ENCODE data around the gene SELENOO. TPM values are rescaled to one million over a fixed set of nuclear protein-coding genes. Genes with fewer than 3 reads are reported as not detected.

Gene SELENOO
- total and polyA plus RNA-seq, 3 donors from 2014 or later = 20.8 to 66.8 (median 57.9) TPM

- Histone ChIP-seq H3K4me3 (peak overlapping the region in 1 of 2 donors; percentile 38), H3K27me3 (no peaks in the 10 kb centered on the region), H3K36me3 (ENCODE audit: low read depth, missing control alignments) (no peaks in the 10 kb centered on the region), H3K9me3 (no peaks in the 10 kb centered on the region), H3K27ac (no peak overlapping the region), H3K4me1 (peaks cover 4% of the 10 kb centered on the region)
- DNase-seq = no peak
- 56 to 64% methylated on average over 9 to 59 of the region's 64 CpGs for WGBS, 2 donors
- intact Hi-C loops (cut with DNase I; ENCODE audit: low total_unique reads) = no loop called here
- TF ChIP-seq POLR2A (IDR thresholded peaks at IDR 0.05) (no peak), CTCF (IDR thresholded peaks at IDR 0.05) (no peak)
Measured at GRCh38 chr22:50178871-50179869, 21.6 kb upstream of the SELENOO start.

GRCh38 chr22:50179937-50180726, 20.7 kb upstream of the SELENOO start:
- no peak overlapping the region for H3K27ac ChIP-seq
- intact Hi-C loops (cut with DNase I; ENCODE audit: low total_unique reads) = no loop called here
- WGBS, 2 donors = 85 to 86% methylated on average over 22 to 39 of the region's 39 CpGs
- no peak for DNase-seq
- H3K36me3 ChIP-seq (ENCODE audit: low read depth, missing control alignments) = no peaks in the 10 kb centered on the region
- H3K27me3 ChIP-seq = no peaks in the 10 kb centered on the region
- H3K4me1 ChIP-seq = peaks cover 8% of the 10 kb centered on the region
- TF ChIP-seq CTCF (IDR thresholded peaks at IDR 0.05) = no peak
- TF ChIP-seq POLR2A (IDR thresholded peaks at IDR 0.05) = no peak
- H3K9me3 ChIP-seq = no peaks in the 10 kb centered on the region
- no peak overlapping the region for H3K4me3 ChIP-seq

- WGBS, 2 donors = 92 to 93% methylated on average over 26 to 27 of the region's 27 CpGs
- Histone ChIP-seq H3K27me3 (no peaks in the 10 kb centered on the region), H3K27ac (no peak overlapping the region), H3K36me3 (ENCODE audit: low read depth, missing control alignments) (no peaks in the 10 kb centered on the region), H3K4me1 (peaks cover 8% of the 10 kb centered on the region), H3K9me3 (no peaks in the 10 kb centered on the region), H3K4me3 (no peak overlapping the region)
- TF ChIP-seq POLR2A (IDR thresholded peaks at IDR 0.05) (no peak), CTCF (IDR thresholded peaks at IDR 0.05) (no peak)
- DNase-seq = no peak
- intact Hi-C loops (cut with DNase I; ENCODE audit: low total_unique reads) = no loop called here
Measured at GRCh38 chr22:50180727-50181521, 19.9 kb upstream of the SELENOO start.

- H3K27ac ChIP-seq = no peak overlapping the region
- DNase-seq = no peak
- no peak overlapping the region for H3K4me3 ChIP-seq
- no peaks in the 10 kb centered on the region for H3K27me3 ChIP-seq
- peaks cover 18% of the 10 kb centered on the region for H3K4me1 ChIP-seq
- WGBS, 2 donors = 82 to 87% methylated on average over 21 to 23 of the region's 31 CpGs
- intact Hi-C loops (cut with DNase I; ENCODE audit: low total_unique reads) = no loop called here
- no peaks in the 10 kb centered on the region for H3K36me3 ChIP-seq (ENCODE audit: low read depth, missing control alignments)
- TF ChIP-seq CTCF (IDR thresholded peaks at IDR 0.05) (no peak), POLR2A (IDR thresholded peaks at IDR 0.05) (no peak)
- no peaks in the 10 kb centered on the region for H3K9me3 ChIP-seq
Measured at GRCh38 chr22:50182176-50183081, 18.4 kb upstream of the SELENOO start.
